ENCODE results near the gene RPS6KA2. TPM values are rescaled to one million over a fixed set of nuclear protein-coding genes. Genes with fewer than 3 reads are reported as not detected.
A peak's percentile ranks its signal among the peaks of the same experiment; 100 is the strongest.

RPS6KA2 gene
- total RNA-seq, 1 experiment from 2014 or later, result 14.1 TPM

- Histone ChIP-seq H3K36me3 (no peaks in the 10 kb centered on the region), H3K27me3 (no peaks in the 10 kb centered on the region), H3K4me3 (no peak overlapping the region), H3K9me3 (no peaks in the 10 kb centered on the region)
- DNase-seq, result no peak
These were observed 152.1 kb downstream of the RPS6KA2 start for GRCh38 chr6:166474721-166475565.

- DNase-seq, result no peak
- Histone ChIP-seq H3K27me3 (no peaks in the 10 kb centered on the region), H3K9me3 (no peaks in the 10 kb centered on the region), H3K4me3 (no peak overlapping the region), H3K36me3 (no peaks in the 10 kb centered on the region)
These were observed 153.0 kb downstream of the RPS6KA2 start for GRCh38 chr6:166473886-166474571.

- Histone ChIP-seq H3K36me3 (peaks cover 3% of the 10 kb centered on the region; the same call in 1 of the 2 replicates), H3K27me3 (no peaks in the 10 kb centered on the region), H3K4me3 (no peak overlapping the region), H3K9me3 (no peaks in the 10 kb centered on the region)
- DNase-seq, result no peak
These were observed 154.4 kb downstream of the RPS6KA2 start for GRCh38 chr6:166472636-166473035.

GRCh38 chr6:166471797-166472260 lies 155.2 kb downstream of the RPS6KA2 start:
- peaks cover 4% of the 10 kb centered on the region; the same call in 1 of the 2 replicates for H3K36me3 ChIP-seq
- H3K4me3 ChIP-seq, result no peak overlapping the region
- no peak for DNase-seq
- no peaks in the 10 kb centered on the region for H3K27me3 ChIP-seq
- no peaks in the 10 kb centered on the region for H3K9me3 ChIP-seq

- H3K36me3 ChIP-seq, result peaks cover 4% of the 10 kb centered on the region; the same call in 1 of the 2 replicates
- no peak for DNase-seq
These were observed 156.1 kb downstream of the RPS6KA2 start for GRCh38 chr6:166470863-166471410.

GRCh38 chr6:166470029-166470862 lies 156.8 kb downstream of the RPS6KA2 start:
- no peaks in the 10 kb centered on the region for H3K9me3 ChIP-seq
- H3K36me3 ChIP-seq, result peaks cover 4% of the 10 kb centered on the region; the same call in 1 of the 2 replicates
- no peak for DNase-seq
- no peaks in the 10 kb centered on the region for H3K27me3 ChIP-seq
- no peak overlapping the region for H3K4me3 ChIP-seq

More at GRCh38 chr6:166470863-166471410, 156.1 kb downstream of the RPS6KA2 start:
- no peak overlapping the region for H3K4me3 ChIP-seq
- H3K9me3 ChIP-seq, result no peaks in the 10 kb centered on the region
- no peaks in the 10 kb centered on the region for H3K27me3 ChIP-seq

- H3K4me3 ChIP-seq, result no peak overlapping the region
- H3K36me3 ChIP-seq, result peaks cover 4% of the 10 kb centered on the region; the same call in 1 of the 2 replicates
- no peaks in the 10 kb centered on the region for H3K9me3 ChIP-seq
- DNase-seq, result no peak
- no peaks in the 10 kb centered on the region for H3K27me3 ChIP-seq
These were observed 157.6 kb downstream of the RPS6KA2 start for GRCh38 chr6:166469426-166469961.

- peaks cover 4% of the 10 kb centered on the region; the same call in 1 of the 2 replicates for H3K36me3 ChIP-seq
- no peak for DNase-seq
- no peaks in the 10 kb centered on the region for H3K27me3 ChIP-seq
- no peak overlapping the region for H3K4me3 ChIP-seq
- no peaks in the 10 kb centered on the region for H3K9me3 ChIP-seq
These were observed 159.5 kb downstream of the RPS6KA2 start for GRCh38 chr6:166467436-166468000.

GRCh38 chr6:166466178-166467122 lies 160.6 kb downstream of the RPS6KA2 start:
- no peaks in the 10 kb centered on the region for H3K9me3 ChIP-seq
- H3K4me3 ChIP-seq, result no peak overlapping the region
- no peaks in the 10 kb centered on the region for H3K27me3 ChIP-seq
- H3K36me3 ChIP-seq, result peaks cover 4% of the 10 kb centered on the region; the same call in 1 of the 2 replicates
- peak; percentile 55 for DNase-seq

- H3K4me3 ChIP-seq, result no peak overlapping the region
- no peaks in the 10 kb centered on the region for H3K27me3 ChIP-seq
- peaks cover 4% of the 10 kb centered on the region; the same call in 1 of the 2 replicates for H3K36me3 ChIP-seq
- peak; percentile 9 for DNase-seq
- H3K9me3 ChIP-seq, result no peaks in the 10 kb centered on the region
These were observed 161.4 kb downstream of the RPS6KA2 start for GRCh38 chr6:166465671-166466087.

- no peaks in the 10 kb centered on the region for H3K9me3 ChIP-seq
- DNase-seq, result no peak
- peaks cover 4% of the 10 kb centered on the region; the same call in 1 of the 2 replicates for H3K36me3 ChIP-seq
- no peak overlapping the region for H3K4me3 ChIP-seq
- no peaks in the 10 kb centered on the region for H3K27me3 ChIP-seq
These were observed 162.1 kb downstream of the RPS6KA2 start for GRCh38 chr6:166465003-166465399.

GRCh38 chr6:166464068-166465002 lies 162.7 kb downstream of the RPS6KA2 start:
- Histone ChIP-seq H3K4me3 (no peak overlapping the region), H3K27me3 (no peaks in the 10 kb centered on the region), H3K9me3 (no peaks in the 10 kb centered on the region), H3K36me3 (peaks cover 4% of the 10 kb centered on the region; the same call in 1 of the 2 replicates)
- no peak for DNase-seq

- DNase-seq, result no peak
- no peaks in the 10 kb centered on the region for H3K27me3 ChIP-seq
- peaks cover 4% of the 10 kb centered on the region; the same call in 1 of the 2 replicates for H3K36me3 ChIP-seq
- no peak overlapping the region for H3K4me3 ChIP-seq
- H3K9me3 ChIP-seq, result no peaks in the 10 kb centered on the region
These were observed 163.5 kb downstream of the RPS6KA2 start for GRCh38 chr6:166463359-166464067.
